ENCODE measurements around the gene SPATA1. TPM values are rescaled to one million over a fixed set of nuclear protein-coding genes. Genes with fewer than 3 reads are reported as not detected.

SPATA1 gene
- total RNA-seq, 1 donor from 2014 or later: 1.3 TPM

DNA sequence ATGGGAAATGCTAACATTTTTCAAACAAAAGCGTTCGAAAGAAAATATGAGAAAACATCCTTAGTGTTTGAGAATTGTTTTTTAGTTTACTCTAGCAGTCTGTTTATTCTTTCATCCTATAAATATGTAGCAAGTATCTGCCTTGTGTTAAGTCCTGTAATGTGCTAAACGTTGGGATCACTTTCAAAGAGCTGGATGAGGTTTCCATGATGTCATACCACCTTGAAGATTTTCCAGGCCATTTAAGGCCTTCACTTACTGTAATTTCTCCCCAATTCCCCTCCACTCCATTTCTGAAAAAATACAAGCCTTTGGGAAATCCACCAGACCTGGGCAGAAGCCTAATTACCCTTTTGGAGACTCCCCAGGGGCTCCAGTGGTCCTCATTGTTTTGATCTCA lies 92.2 kb downstream of the SPATA1 start:
- TF ChIP-seq, protein P1, sequence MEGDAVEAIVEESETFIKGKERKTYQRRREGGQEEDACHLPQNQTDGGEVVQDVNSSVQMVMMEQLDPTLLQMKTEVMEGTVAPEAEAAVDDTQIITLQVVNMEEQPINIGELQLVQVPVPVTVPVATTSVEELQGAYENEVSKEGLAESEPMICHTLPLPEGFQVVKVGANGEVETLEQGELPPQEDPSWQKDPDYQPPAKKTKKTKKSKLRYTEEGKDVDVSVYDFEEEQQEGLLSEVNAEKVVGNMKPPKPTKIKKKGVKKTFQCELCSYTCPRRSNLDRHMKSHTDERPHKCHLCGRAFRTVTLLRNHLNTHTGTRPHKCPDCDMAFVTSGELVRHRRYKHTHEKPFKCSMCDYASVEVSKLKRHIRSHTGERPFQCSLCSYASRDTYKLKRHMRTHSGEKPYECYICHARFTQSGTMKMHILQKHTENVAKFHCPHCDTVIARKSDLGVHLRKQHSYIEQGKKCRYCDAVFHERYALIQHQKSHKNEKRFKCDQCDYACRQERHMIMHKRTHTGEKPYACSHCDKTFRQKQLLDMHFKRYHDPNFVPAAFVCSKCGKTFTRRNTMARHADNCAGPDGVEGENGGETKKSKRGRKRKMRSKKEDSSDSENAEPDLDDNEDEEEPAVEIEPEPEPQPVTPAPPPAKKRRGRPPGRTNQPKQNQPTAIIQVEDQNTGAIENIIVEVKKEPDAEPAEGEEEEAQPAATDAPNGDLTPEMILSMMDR (IDR thresholded peaks at IDR 0.05; ENCODE audit: partially characterized antibody, unreplicated experiment): no peak
- Mint-ChIP-seq H3K9me3 (ENCODE audit: unreplicated experiment) (no peaks in the 10 kb centered on the region), H3K4me1 (ENCODE audit: low read depth, unreplicated experiment) (peaks cover 2% of the 10 kb centered on the region), H3K27me3 (ENCODE audit: unreplicated experiment) (no peaks in the 10 kb centered on the region), H3K4me3 (ENCODE audit: unreplicated experiment) (no peak overlapping the region), H3K27ac (ENCODE audit: unreplicated experiment) (no peak overlapping the region), H3K36me3 (ENCODE audit: unreplicated experiment) (peaks cover 7% of the 10 kb centered on the region)
- no peak for DNase-seq

GRCh38 chr1:84598846-84599741 lies 92.9 kb downstream of the SPATA1 start:
- Mint-ChIP-seq H3K27ac (ENCODE audit: unreplicated experiment) (no peak overlapping the region), H3K27me3 (ENCODE audit: unreplicated experiment) (peaks cover under 1% of the 10 kb centered on the region), H3K36me3 (ENCODE audit: unreplicated experiment) (peaks cover 7% of the 10 kb centered on the region), H3K9me3 (ENCODE audit: unreplicated experiment) (no peaks in the 10 kb centered on the region), H3K4me1 (ENCODE audit: low read depth, unreplicated experiment) (peaks cover 2% of the 10 kb centered on the region), H3K4me3 (ENCODE audit: unreplicated experiment) (no peak overlapping the region)
- TF ChIP-seq, protein P1 (IDR thresholded peaks at IDR 0.05; ENCODE audit: partially characterized antibody, unreplicated experiment): no peak
- no peak for DNase-seq

DNA sequence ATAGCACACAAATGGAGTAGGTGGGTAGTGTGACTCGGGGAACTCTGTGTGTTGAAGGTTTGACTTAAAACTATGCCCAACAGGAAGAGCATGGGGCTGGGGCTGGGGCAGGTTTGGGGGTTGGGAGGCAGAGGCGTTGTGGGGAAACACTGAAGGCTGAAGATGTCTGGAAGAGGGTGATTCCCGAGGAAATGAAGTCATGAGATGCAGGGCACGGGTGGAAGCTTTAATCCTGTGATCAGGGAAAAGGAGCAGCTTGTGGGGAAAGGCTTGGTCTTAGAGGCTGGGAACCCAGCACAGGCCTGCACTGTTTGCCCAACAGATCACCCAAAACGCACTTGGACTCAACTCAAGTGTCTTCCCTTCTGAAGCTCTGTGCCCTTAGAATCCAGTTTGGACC lies 94.6 kb downstream of the SPATA1 start:
- TF ChIP-seq, protein P1 (IDR thresholded peaks at IDR 0.05; ENCODE audit: partially characterized antibody, unreplicated experiment): no peak
- H3K4me3 Mint-ChIP-seq (ENCODE audit: unreplicated experiment): no peak overlapping the region
- peaks cover 7% of the 10 kb centered on the region for H3K27me3 Mint-ChIP-seq (ENCODE audit: unreplicated experiment)
- H3K4me1 Mint-ChIP-seq (ENCODE audit: low read depth, unreplicated experiment): peaks cover 2% of the 10 kb centered on the region
- H3K36me3 Mint-ChIP-seq (ENCODE audit: unreplicated experiment): peaks cover 23% of the 10 kb centered on the region
- H3K27ac Mint-ChIP-seq (ENCODE audit: unreplicated experiment): no peak overlapping the region
- peaks cover under 1% of the 10 kb centered on the region for H3K9me3 Mint-ChIP-seq (ENCODE audit: unreplicated experiment)
- DNase-seq: no peak

DNA sequence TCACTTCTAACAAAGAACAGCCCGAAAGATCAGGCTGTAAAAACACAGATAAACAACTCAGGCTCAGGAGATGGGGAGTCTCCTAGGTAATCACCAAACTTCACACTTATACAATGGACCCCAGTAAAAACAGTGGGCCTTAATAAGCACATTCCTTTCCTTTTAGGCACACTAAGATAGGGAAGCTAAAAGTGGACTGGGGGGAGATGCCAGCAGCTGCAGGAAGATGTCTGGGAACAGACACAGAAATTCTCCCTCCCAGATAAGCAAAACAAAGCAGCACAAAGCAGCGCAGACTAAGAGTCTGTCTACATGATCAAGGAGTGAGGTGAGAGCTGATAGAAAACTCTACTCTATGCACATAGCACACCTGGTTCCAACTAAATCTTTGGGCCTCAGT lies 97.0 kb downstream of the SPATA1 start:
- H3K27ac Mint-ChIP-seq (ENCODE audit: unreplicated experiment): no peak overlapping the region
- DNase-seq: no peak
- peaks cover 34% of the 10 kb centered on the region for H3K36me3 Mint-ChIP-seq (ENCODE audit: unreplicated experiment)
- H3K4me3 Mint-ChIP-seq (ENCODE audit: unreplicated experiment): no peak overlapping the region
- TF ChIP-seq, protein P1 (IDR thresholded peaks at IDR 0.05; ENCODE audit: partially characterized antibody, unreplicated experiment): no peak
- peaks cover 7% of the 10 kb centered on the region for H3K27me3 Mint-ChIP-seq (ENCODE audit: unreplicated experiment)
- peaks cover 4% of the 10 kb centered on the region for H3K9me3 Mint-ChIP-seq (ENCODE audit: unreplicated experiment)
- peaks cover 2% of the 10 kb centered on the region for H3K4me1 Mint-ChIP-seq (ENCODE audit: low read depth, unreplicated experiment)

Measured in glutamatergic neuron (in vitro differentiated cells).